Measurements from ENCODE around the gene C3AR1.
"Not testable (repeated sequence)": the region's sequence is repeated elsewhere in the genome, so short reads cannot be mapped to it uniquely, and the experiment has no call there.

Gene C3AR1

GRCh38 chr12:8081251-8081920, 15.2 kb upstream of the C3AR1 start:
- H3K4me3 ChIP-seq (ENCODE audit: low read length), result peak overlapping the region; percentile 86
- no peaks in the 10 kb centered on the region for H3K27me3 ChIP-seq (ENCODE audit: control insufficient read depth, insufficient read depth, low read length)
- H3K9ac ChIP-seq (ENCODE audit: low read length), result peak overlapping the region; percentile 87
- H3K36me3 ChIP-seq (ENCODE audit: control insufficient read depth, low read depth, low read length), result no peaks in the 10 kb centered on the region
- H3K27ac ChIP-seq (ENCODE audit: low read length), result peak overlapping the region; percentile 94
- H3K4me1 ChIP-seq (ENCODE audit: control insufficient read depth, low read depth, low read length), result peaks cover 18% of the 10 kb centered on the region
- H3K9me3 ChIP-seq (ENCODE audit: control insufficient read depth, low read depth, low read length), result no peaks in the 10 kb centered on the region

GRCh38 chr12:8080120-8080519, 14.0 kb upstream of the C3AR1 start:
- Histone ChIP-seq H3K36me3 (ENCODE audit: control insufficient read depth, low read depth, low read length) (no peaks in the 10 kb centered on the region), H3K27ac (ENCODE audit: low read length) (no peak overlapping the region), H3K4me1 (ENCODE audit: control insufficient read depth, low read depth, low read length) (peaks cover 18% of the 10 kb centered on the region), H3K4me3 (ENCODE audit: low read length) (no peak overlapping the region), H3K27me3 (ENCODE audit: control insufficient read depth, insufficient read depth, low read length) (no peaks in the 10 kb centered on the region), H3K9me3 (ENCODE audit: control insufficient read depth, low read depth, low read length) (no peaks in the 10 kb centered on the region), H3K9ac (ENCODE audit: low read length) (no peak overlapping the region)

- Histone ChIP-seq H3K4me3 (ENCODE audit: low read length) (no peak overlapping the region), H3K9ac (ENCODE audit: low read length) (no peak overlapping the region), H3K27me3 (ENCODE audit: control insufficient read depth, insufficient read depth, low read length) (no peaks in the 10 kb centered on the region), H3K36me3 (ENCODE audit: control insufficient read depth, low read depth, low read length) (no peaks in the 10 kb centered on the region), H3K27ac (ENCODE audit: low read length) (no peak overlapping the region), H3K9me3 (ENCODE audit: control insufficient read depth, low read depth, low read length) (no peaks in the 10 kb centered on the region), H3K4me1 (ENCODE audit: control insufficient read depth, low read depth, low read length) (peaks cover 18% of the 10 kb centered on the region)
Measured at GRCh38 chr12:8078916-8079315, 12.8 kb upstream of the C3AR1 start.

GRCh38 chr12:8078398-8078797, 12.2 kb upstream of the C3AR1 start:
- Histone ChIP-seq H3K9me3 (ENCODE audit: control insufficient read depth, low read depth, low read length) (no peaks in the 10 kb centered on the region), H3K4me1 (ENCODE audit: control insufficient read depth, low read depth, low read length) (peaks cover 18% of the 10 kb centered on the region), H3K36me3 (ENCODE audit: control insufficient read depth, low read depth, low read length) (no peaks in the 10 kb centered on the region), H3K27me3 (ENCODE audit: control insufficient read depth, insufficient read depth, low read length) (no peaks in the 10 kb centered on the region), H3K9ac (ENCODE audit: low read length) (no peak overlapping the region), H3K27ac (ENCODE audit: low read length) (no peak overlapping the region), H3K4me3 (ENCODE audit: low read length) (no peak overlapping the region)

- H3K9me3 ChIP-seq (ENCODE audit: control insufficient read depth, low read depth, low read length), result no peaks in the 10 kb centered on the region
- no peaks in the 10 kb centered on the region for H3K27me3 ChIP-seq (ENCODE audit: control insufficient read depth, insufficient read depth, low read length)
- no peak overlapping the region for H3K27ac ChIP-seq (ENCODE audit: low read length)
- no peak overlapping the region for H3K4me3 ChIP-seq (ENCODE audit: low read length)
- H3K4me1 ChIP-seq (ENCODE audit: control insufficient read depth, low read depth, low read length), result peaks cover 18% of the 10 kb centered on the region
- no peaks in the 10 kb centered on the region for H3K36me3 ChIP-seq (ENCODE audit: control insufficient read depth, low read depth, low read length)
- no peak overlapping the region for H3K9ac ChIP-seq (ENCODE audit: low read length)
Measured at GRCh38 chr12:8077207-8077606, 11.0 kb upstream of the C3AR1 start.

- Histone ChIP-seq H3K4me1 (ENCODE audit: control insufficient read depth, low read depth, low read length) (peaks cover 18% of the 10 kb centered on the region), H3K36me3 (ENCODE audit: control insufficient read depth, low read depth, low read length) (no peaks in the 10 kb centered on the region), H3K27me3 (ENCODE audit: control insufficient read depth, insufficient read depth, low read length) (no peaks in the 10 kb centered on the region), H3K27ac (ENCODE audit: low read length) (no peak overlapping the region), H3K9ac (ENCODE audit: low read length) (no peak overlapping the region), H3K9me3 (ENCODE audit: control insufficient read depth, low read depth, low read length) (no peaks in the 10 kb centered on the region), H3K4me3 (ENCODE audit: low read length) (no peak overlapping the region)
Measured at GRCh38 chr12:8076366-8076765, 10.2 kb upstream of the C3AR1 start.

- no peak overlapping the region for H3K4me3 ChIP-seq (ENCODE audit: low read length)
- H3K9ac ChIP-seq (ENCODE audit: low read length), result no peak overlapping the region
- no peaks in the 10 kb centered on the region for H3K36me3 ChIP-seq (ENCODE audit: control insufficient read depth, low read depth, low read length)
- H3K9me3 ChIP-seq (ENCODE audit: control insufficient read depth, low read depth, low read length), result no peaks in the 10 kb centered on the region
- peaks cover 15% of the 10 kb centered on the region for H3K4me1 ChIP-seq (ENCODE audit: control insufficient read depth, low read depth, low read length)
- no peaks in the 10 kb centered on the region for H3K27me3 ChIP-seq (ENCODE audit: control insufficient read depth, insufficient read depth, low read length)
- no peak overlapping the region for H3K27ac ChIP-seq (ENCODE audit: low read length)
Measured at GRCh38 chr12:8075935-8076334, 9.8 kb upstream of the C3AR1 start.

GRCh38 chr12:8071820-8072219, 5.7 kb upstream of the C3AR1 start:
- not testable (repeated sequence) for H3K4me3 ChIP-seq (ENCODE audit: low read length); H3K27me3 ChIP-seq (ENCODE audit: control insufficient read depth, insufficient read depth, low read length); H3K9me3 ChIP-seq (ENCODE audit: control insufficient read depth, low read depth, low read length); H3K9ac ChIP-seq (ENCODE audit: low read length); H3K36me3 ChIP-seq (ENCODE audit: control insufficient read depth, low read depth, low read length); H3K4me1 ChIP-seq (ENCODE audit: control insufficient read depth, low read depth, low read length); H3K27ac ChIP-seq (ENCODE audit: low read length)

- no peaks in the 10 kb centered on the region for H3K9me3 ChIP-seq (ENCODE audit: control insufficient read depth, low read depth, low read length)
- no peaks in the 10 kb centered on the region for H3K4me1 ChIP-seq (ENCODE audit: control insufficient read depth, low read depth, low read length)
- no peak overlapping the region for H3K9ac ChIP-seq (ENCODE audit: low read length)
- no peak overlapping the region for H3K4me3 ChIP-seq (ENCODE audit: low read length)
- H3K27me3 ChIP-seq (ENCODE audit: control insufficient read depth, insufficient read depth, low read length), result no peaks in the 10 kb centered on the region
- no peaks in the 10 kb centered on the region for H3K36me3 ChIP-seq (ENCODE audit: control insufficient read depth, low read depth, low read length)
- no peak overlapping the region for H3K27ac ChIP-seq (ENCODE audit: low read length)
Measured at GRCh38 chr12:8069582-8069981, 3.4 kb upstream of the C3AR1 start.

GRCh38 chr12:8064131-8064530, 2.0 kb downstream of the C3AR1 start:
- no peaks in the 10 kb centered on the region for H3K27me3 ChIP-seq (ENCODE audit: control insufficient read depth, insufficient read depth, low read length)
- H3K9me3 ChIP-seq (ENCODE audit: control insufficient read depth, low read depth, low read length), result no peaks in the 10 kb centered on the region
- H3K9ac ChIP-seq (ENCODE audit: low read length), result no peak overlapping the region
- no peaks in the 10 kb centered on the region for H3K4me1 ChIP-seq (ENCODE audit: control insufficient read depth, low read depth, low read length)
- no peak overlapping the region for H3K4me3 ChIP-seq (ENCODE audit: low read length)
- no peak overlapping the region for H3K27ac ChIP-seq (ENCODE audit: low read length)
- H3K36me3 ChIP-seq (ENCODE audit: control insufficient read depth, low read depth, low read length), result no peaks in the 10 kb centered on the region

- Histone ChIP-seq H3K27ac (ENCODE audit: low read length) (no peak overlapping the region), H3K4me3 (ENCODE audit: low read length) (no peak overlapping the region), H3K9ac (ENCODE audit: low read length) (no peak overlapping the region), H3K27me3 (ENCODE audit: control insufficient read depth, insufficient read depth, low read length) (no peaks in the 10 kb centered on the region), H3K4me1 (ENCODE audit: control insufficient read depth, low read depth, low read length) (peaks cover 8% of the 10 kb centered on the region), H3K9me3 (ENCODE audit: control insufficient read depth, low read depth, low read length) (no peaks in the 10 kb centered on the region), H3K36me3 (ENCODE audit: control insufficient read depth, low read depth, low read length) (peaks cover 3% of the 10 kb centered on the region)
Measured at GRCh38 chr12:8058506-8058905, 7.7 kb downstream of the C3AR1 start.

GRCh38 chr12:8057839-8058238, 8.3 kb downstream of the C3AR1 start:
- Histone ChIP-seq H3K4me3 (ENCODE audit: low read length) (no peak overlapping the region), H3K27ac (ENCODE audit: low read length) (no peak overlapping the region), H3K36me3 (ENCODE audit: control insufficient read depth, low read depth, low read length) (peaks cover 7% of the 10 kb centered on the region), H3K4me1 (ENCODE audit: control insufficient read depth, low read depth, low read length) (peaks cover 8% of the 10 kb centered on the region), H3K27me3 (ENCODE audit: control insufficient read depth, insufficient read depth, low read length) (no peaks in the 10 kb centered on the region), H3K9me3 (ENCODE audit: control insufficient read depth, low read depth, low read length) (no peaks in the 10 kb centered on the region), H3K9ac (ENCODE audit: low read length) (no peak overlapping the region)
